Right atrium auricular region (tissue), 2 donors: Measurements from ENCODE around the gene BEST3. TPM values are rescaled to one million over a fixed set of nuclear protein-coding genes. Genes with fewer than 3 reads are reported as not detected.
"Not testable (repeated sequence)": the region's sequence is repeated elsewhere in the genome, so short reads cannot be mapped to it uniquely, and the experiment has no call there.

Experiments
- DNase-seq: peaks from one replicate; pipeline ENCODE4 v3.0.0-alpha.2; 2019; ENCODE audit warnings: low spot score
- H3K27ac ChIP-seq, 2 donors: fragments of 200-600 bp; sonication (generic); 1 replicate in 1 of 2; 2 replicates in 1 of 2; pipeline ENCODE4 v1.5.1; 2016 to 2019
- H3K27me3 ChIP-seq, 2 donors: fragments of 200-600 bp; sonication (generic); one replicate each; pipeline versions ENCODE4 v1.5.1 to v1.6.0; 2017 to 2019
- H3K36me3 ChIP-seq: fragments of 200-600 bp; sonication (generic); one replicate; pipeline ENCODE4 v1.5.1; 2016
- H3K4me1 ChIP-seq, 2 donors: fragments of 200-600 bp; sonication (generic); one replicate each; pipeline versions ENCODE4 v1.5.1 to v1.6.0; 2017 to 2019
- H3K4me3 ChIP-seq, 2 donors: fragments of 200-600 bp; sonication (generic); 1 replicate in 1 of 2; 2 replicates in 1 of 2; pipeline ENCODE4 v1.5.1; 2017 to 2019; ENCODE audit warnings: mild to moderate bottlenecking in 1 of 2, moderate library complexity in 1 of 2
- H3K9me3 ChIP-seq, 2 donors: fragments of 200-600 bp; sonication (generic); one replicate each; pipeline ENCODE4 v1.5.1; 2019
- CTCF ChIP-seq, 2 donors: fragments of 200-600 bp; sonication (generic); IDR thresholded peaks; one replicate each; pipeline ENCODE4 v1.5.1; 2019; ENCODE audit warnings: antibody characterized with exemption in 2 of 2
- total RNA-seq, 2 donors: library from RNA; depleted of rRNA; stranded (reverse); fragments of >200 nt; gene quantifications; one replicate each; pipeline ENCODE4 v1.1.0, GENCODE V29; 2016

The BEST3 gene
- total RNA-seq, 2 donors from 2014 or later = 1.4 TPM; not detected in 1

DNA sequence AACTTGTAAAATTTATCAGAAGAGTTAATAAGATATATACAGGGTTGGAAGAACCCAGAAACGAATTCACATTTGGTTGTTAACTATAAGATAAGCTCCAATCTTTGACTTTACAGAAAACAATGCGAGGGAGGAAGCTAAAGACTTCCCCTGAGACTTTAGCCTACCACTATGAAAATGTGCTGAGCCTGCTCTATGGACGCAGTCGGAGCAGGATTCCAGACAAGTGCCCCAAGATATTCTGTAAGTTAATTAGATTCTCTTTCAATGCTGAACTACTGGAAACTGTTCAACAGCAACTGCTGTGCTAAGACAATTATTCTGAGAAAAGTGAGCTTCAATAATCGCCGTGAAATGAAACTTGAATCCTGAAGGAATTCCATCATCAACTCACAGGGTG, 80.1 kb downstream of the BEST3 start:
- no peak overlapping the region for H3K4me3 ChIP-seq
- H3K27ac ChIP-seq = no peak overlapping the region
- H3K27me3 ChIP-seq = no peaks in the 10 kb centered on the region
- no peak for DNase-seq
- no peaks in the 10 kb centered on the region for H3K9me3 ChIP-seq
- H3K4me1 ChIP-seq = peaks cover 0 to 9% of the 10 kb centered on the region in 2 donors
- TF ChIP-seq CTCF (IDR thresholded peaks at IDR 0.05) = no peak
- no peaks in the 10 kb centered on the region for H3K36me3 ChIP-seq

DNA sequence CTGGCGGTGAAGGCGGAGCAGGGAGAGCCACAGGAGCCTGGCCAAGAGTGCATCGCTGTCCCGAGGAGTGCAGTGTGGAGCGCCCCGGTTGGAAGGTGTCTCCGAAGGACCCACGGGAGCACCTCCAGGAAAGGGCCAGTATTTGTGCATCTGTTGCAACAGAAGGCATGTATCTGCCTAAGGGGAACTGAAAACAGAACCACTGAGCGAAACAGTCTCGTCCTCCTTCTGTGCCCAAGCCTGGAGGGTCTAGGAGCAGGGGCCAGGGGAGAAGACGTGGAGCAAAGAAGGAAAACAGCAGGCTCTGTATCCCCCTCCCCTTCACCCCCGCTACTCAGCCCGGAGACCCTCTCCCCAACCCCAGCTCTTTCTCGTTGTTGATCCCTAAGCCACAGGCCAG, 83.1 kb downstream of the BEST3 start:
- Histone ChIP-seq H3K27me3 (no peaks in the 10 kb centered on the region), H3K4me1 (peaks cover 0 to 6% of the 10 kb centered on the region in 2 donors), H3K36me3 (no peaks in the 10 kb centered on the region), H3K27ac (no peak overlapping the region), H3K9me3 (no peaks in the 10 kb centered on the region), H3K4me3 (no peak overlapping the region)
- no peak for TF ChIP-seq CTCF (IDR thresholded peaks at IDR 0.05)
- no peak for DNase-seq

DNA sequence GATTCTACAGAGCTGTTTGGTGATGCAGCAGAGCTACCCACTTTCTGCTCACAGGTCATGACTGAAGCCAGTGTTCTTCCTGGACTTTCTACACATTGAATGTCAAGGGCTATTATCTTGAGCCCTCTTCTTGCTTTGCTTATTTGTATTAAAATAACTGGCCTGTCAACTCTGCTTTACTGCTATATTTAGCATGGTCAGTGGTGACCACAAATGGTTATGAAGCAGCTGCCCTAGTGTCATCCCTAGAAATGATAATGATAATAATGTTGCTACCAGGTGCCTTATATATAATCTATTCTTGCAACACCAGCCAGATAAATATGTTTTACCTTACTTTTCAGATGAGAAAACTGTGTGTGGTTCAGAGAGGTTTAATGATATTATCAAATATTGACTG, 85.8 kb downstream of the BEST3 start:
- no peak for DNase-seq
- peak overlapping the region; percentile 85 for H3K27ac ChIP-seq
- H3K9me3 ChIP-seq = no peaks in the 10 kb centered on the region
- TF ChIP-seq CTCF (IDR thresholded peaks at IDR 0.05) = no peak
- H3K36me3 ChIP-seq = no peaks in the 10 kb centered on the region
- H3K4me3 ChIP-seq = peak overlapping the region; percentile 25 to 27
- no peaks in the 10 kb centered on the region for H3K27me3 ChIP-seq
- H3K4me1 ChIP-seq = no peaks in the 10 kb centered on the region

DNA sequence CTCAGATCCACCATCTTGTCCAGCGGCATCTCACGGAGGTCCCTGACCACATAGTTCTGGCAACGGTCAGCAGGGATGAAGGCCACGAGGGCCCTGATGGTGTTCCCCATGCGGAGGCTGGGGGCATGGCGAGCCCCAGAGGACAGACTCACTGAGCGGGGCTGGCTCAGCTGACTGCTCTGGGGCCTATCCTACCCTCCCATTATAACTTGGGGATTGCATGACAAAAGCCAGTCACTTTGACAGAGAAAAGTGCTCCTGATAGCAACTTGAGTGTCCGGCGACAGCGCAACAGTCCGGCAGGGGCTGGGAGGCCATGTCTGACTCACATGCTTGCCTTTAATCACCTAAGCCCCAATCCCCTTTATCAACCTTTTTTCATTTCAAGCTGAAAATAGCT, 88.4 kb downstream of the BEST3 start, which contains the start of gene LRRC10:
TSS of gene LRRC10 (minus strand) at position 179 of the 400 bp plus-strand sequence. CDS start at position 110, 69 bp downstream.
- Histone ChIP-seq H3K9me3 (no peaks in the 10 kb centered on the region), H3K36me3 (no peaks in the 10 kb centered on the region), H3K4me3 (peak within 1 kb of the TSS; percentile 22 to 45), H3K27me3 (no peaks in the 10 kb centered on the region), H3K4me1 (peaks cover 0 to 4% of the 10 kb centered on the region in 2 donors), H3K27ac (peak within 1 kb of the TSS; percentile 85)
- no peak for DNase-seq
- TF ChIP-seq CTCF (IDR thresholded peaks at IDR 0.05) = no peak

- Histone ChIP-seq H3K4me3 (peak overlapping the region; percentile 22 to 45), H3K9me3 (no peaks in the 10 kb centered on the region), H3K27ac (peak overlapping the region; percentile 85), H3K27me3 (no peaks in the 10 kb centered on the region), H3K36me3 (no peaks in the 10 kb centered on the region), H3K4me1 (peaks cover 0 to 4% of the 10 kb centered on the region in 2 donors)
- DNase-seq = no peak
- TF ChIP-seq CTCF (IDR thresholded peaks at IDR 0.05) = no peak
Measured at GRCh38 chr12:69610126-69610525, 89.0 kb downstream of the BEST3 start.

DNA sequence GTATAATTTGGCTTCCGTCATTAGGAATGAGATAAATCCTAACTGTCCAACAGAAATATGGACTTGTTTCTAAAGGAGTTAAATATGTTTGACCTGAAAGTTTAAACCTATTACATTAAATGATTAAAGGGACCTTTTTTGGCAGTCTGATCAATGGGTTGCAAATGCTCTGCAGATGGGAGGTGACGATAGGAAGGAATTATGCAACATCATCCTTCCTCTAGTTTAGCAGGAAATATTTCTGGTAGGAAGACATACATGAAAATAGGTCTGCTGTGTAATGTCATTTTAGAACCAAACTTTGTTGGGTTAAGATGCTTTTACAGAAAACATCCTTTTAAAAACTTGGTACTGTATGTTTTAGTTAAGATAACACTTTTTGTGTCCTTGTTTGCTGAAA, 91.0 kb downstream of the BEST3 start:
- peaks cover 5% of the 10 kb centered on the region for H3K36me3 ChIP-seq
- H3K9me3 ChIP-seq = no peaks in the 10 kb centered on the region
- peaks cover 0 to 4% of the 10 kb centered on the region in 2 donors for H3K4me1 ChIP-seq
- H3K27me3 ChIP-seq = no peaks in the 10 kb centered on the region
- TF ChIP-seq CTCF (IDR thresholded peaks at IDR 0.05) = no peak
- H3K27ac ChIP-seq = peak overlapping the region; percentile 85
- H3K4me3 ChIP-seq = peak overlapping the region; percentile 16 to 45
- DNase-seq = no peak

GRCh38 chr12:69604275-69604674, 94.8 kb downstream of the BEST3 start:
- peaks cover 40% of the 10 kb centered on the region for H3K36me3 ChIP-seq
- not testable (repeated sequence) for H3K27ac ChIP-seq, H3K4me3 ChIP-seq

More at GRCh38 chr12:69604275-69604674, 94.8 kb downstream of the BEST3 start:
- H3K27me3 ChIP-seq, DNase-seq, H3K4me1 ChIP-seq, H3K9me3 ChIP-seq: not testable (repeated sequence)
